Activated CD8-positive, alpha-beta memory T cell treated with anti-CD3 and anti-CD28 coated beads for 36 hours (primary cell): ENCODE results near the gene DAPK2. TPM values are rescaled to one million over a fixed set of nuclear protein-coding genes. Genes with fewer than 3 reads are reported as not detected.

Experiments
- CTCF ChIA-PET: fragments of 350-600 bp; sonication (Branson Sonifier 250); formaldehyde crosslinking; loops from one replicate; lab custom pipeline; 2021; ENCODE audit warnings: antibody characterized with exemption; lab: Charles Lee
- POLR2A ChIA-PET: fragments of 350-600 bp; sonication (Branson Sonifier 250); formaldehyde crosslinking; loops from one replicate; lab custom pipeline; 2021; ENCODE audit warnings: antibody characterized with exemption; lab: Charles Lee
- total RNA-seq, 2 experiments: library from RNA; stranded (reverse); gene quantifications; one replicate each; pipeline ENCODE4 v1.2.3, GENCODE V29; 2021

Gene DAPK2
- total RNA-seq, 2 experiments from 2014 or later, result 2.6 to 3.3 TPM

GRCh38 chr15:63918901-63919348 is 127.4 kb downstream of the DAPK2 start:
- ChIA-PET POLR2A (no interaction called here), CTCF (no interaction called here)

- ChIA-PET POLR2A (no interaction called here), CTCF (no interaction called here)
These were observed 128.0 kb downstream of the DAPK2 start for GRCh38 chr15:63918317-63918672.

- POLR2A ChIA-PET, result no interaction called here
- CTCF ChIA-PET, result interaction anchor here (1.5 kb wide), 1 partner anchor 26 kb away, joined by 3 read pairs; no protein-coding TSS in a partner anchor
These were observed 128.5 kb downstream of the DAPK2 start for GRCh38 chr15:63917588-63918316.

- CTCF ChIA-PET, result interaction anchor here (1.5 kb wide), 1 partner anchor 24 kb away, joined by 3 read pairs; no protein-coding TSS in a partner anchor
- POLR2A ChIA-PET, result no interaction called here
These were observed 130.2 kb downstream of the DAPK2 start for GRCh38 chr15:63915873-63916771.

GRCh38 chr15:63915209-63915872 is 130.9 kb downstream of the DAPK2 start:
- POLR2A ChIA-PET, result no interaction called here
- CTCF ChIA-PET, result interaction anchor here (2.1 kb wide), 1 partner anchor 16 kb away, joined by 8 read pairs; no protein-coding TSS in a partner anchor

- CTCF ChIA-PET, result interaction anchor here (2.1 kb wide), 1 partner anchor 18 kb away, joined by 8 read pairs; no protein-coding TSS in a partner anchor
- POLR2A ChIA-PET, result no interaction called here
These were observed 132.4 kb downstream of the DAPK2 start for GRCh38 chr15:63913786-63914315.

- ChIA-PET POLR2A (no interaction called here), CTCF (interaction anchor here (2.1 kb wide), 1 partner anchor 18 kb away, joined by 8 read pairs; no protein-coding TSS in a partner anchor)
These were observed 132.9 kb downstream of the DAPK2 start for GRCh38 chr15:63913336-63913735.

- CTCF ChIA-PET, result interaction anchor here (1.4 kb wide), 1 partner anchor 134 kb away, joined by 4 read pairs; the partner anchor contains the start of gene DAPK2
- POLR2A ChIA-PET, result no interaction called here
These were observed 134.1 kb downstream of the DAPK2 start for GRCh38 chr15:63912061-63912615.

- POLR2A ChIA-PET, result no interaction called here
- CTCF ChIA-PET, result interaction anchor here (1.4 kb wide), 1 partner anchor 135 kb away, joined by 4 read pairs; the partner anchor contains the start of gene DAPK2
These were observed 135.1 kb downstream of the DAPK2 start for GRCh38 chr15:63911160-63911559.

- POLR2A ChIA-PET, result interaction anchor here (0.7 kb wide), 1 partner anchor 168 kb away, joined by 9 read pairs; no protein-coding TSS in a partner anchor
- CTCF ChIA-PET, result no interaction called here
These were observed 136.4 kb downstream of the DAPK2 start for GRCh38 chr15:63909819-63910437.

GRCh38 chr15:63908991-63909390 is 137.3 kb downstream of the DAPK2 start:
- POLR2A ChIA-PET, result interaction anchor here (0.7 kb wide), 1 partner anchor 167 kb away, joined by 9 read pairs; no protein-coding TSS in a partner anchor

GRCh38 chr15:63908281-63908680 is 138.0 kb downstream of the DAPK2 start:
- ChIA-PET POLR2A (no interaction called here), CTCF (no interaction called here)

More at GRCh38 chr15:63908991-63909390, 137.3 kb downstream of the DAPK2 start:
- CTCF ChIA-PET, result no interaction called here

GRCh38 chr15:63907521-63907920 is 138.8 kb downstream of the DAPK2 start:
- CTCF ChIA-PET, result interaction anchor here (1.3 kb wide), 1 partner anchor 12 kb away, joined by 3 read pairs; no protein-coding TSS in a partner anchor

GRCh38 chr15:63906266-63906584 is 140.1 kb downstream of the DAPK2 start:
- CTCF ChIA-PET, result interaction anchor here (1.3 kb wide), 1 partner anchor 11 kb away, joined by 3 read pairs; no protein-coding TSS in a partner anchor
- POLR2A ChIA-PET, result no interaction called here

More at GRCh38 chr15:63907521-63907920, 138.8 kb downstream of the DAPK2 start:
- POLR2A ChIA-PET, result interaction anchor here (0.6 kb wide), 1 partner anchor 380 kb away, joined by 3 read pairs; no protein-coding TSS in a partner anchor

- ChIA-PET CTCF (no interaction called here), POLR2A (no interaction called here)
These were observed 140.6 kb downstream of the DAPK2 start for GRCh38 chr15:63905558-63906265.

- ChIA-PET POLR2A (no interaction called here), CTCF (no interaction called here)
These were observed 141.2 kb downstream of the DAPK2 start for GRCh38 chr15:63905131-63905530.

- ChIA-PET CTCF (interaction anchor here (0.6 to 0.8 kb wide), 3 partner anchors 17 to 118 kb away, joined by 3 to 4 read pairs (median 3); no protein-coding TSS in a partner anchor), POLR2A (no interaction called here)
These were observed 142.2 kb downstream of the DAPK2 start for GRCh38 chr15:63904042-63904441.
